K562 (cell line): ENCODE data around the gene PDE1C. TPM values are rescaled to one million over a fixed set of nuclear protein-coding genes. Genes with fewer than 3 reads are reported as not detected.

Experiments
- ATAC-seq: fragments of 200-7000 bp; cut with Tn5 transposase; 3 replicates; pipeline ENCODE4 v1.9.1; 2020; ENCODE audit warnings: moderate library complexity
- BruUV-seq: library from RNA; stranded (reverse); fragments of 400-500 nt; replicated peaks from 2 replicates; lab custom pipeline; 2021; lab: Mats Ljungman, UMichigan
- CTCF ChIA-PET: fragments of 300-600 bp; formaldehyde crosslinking; extraction: SDS; loops from one replicate; lab custom pipeline; 2021; ENCODE audit warnings: low intra/inter-chr PET ratio; lab: Yijun Ruan, JAX
- POLR2A ChIA-PET: fragments of 300-600, 350-650 bp; sonication (Branson Sonifier 250); formaldehyde crosslinking; extraction: SDS; loops from one replicate; lab custom pipeline; 2021; ENCODE audit warnings: antibody characterized with exemption, inconsistent platforms; lab: Yijun Ruan, JAX
- DNase-seq, 4 experiments: peaks; one replicate each; pipeline versions ENCODE4 v3.0.0 to v3.0.0-alpha.2; 2011 to 2018; ENCODE audit warnings: low spot score in 3 of 4, mixed read lengths in 3 of 4; ENCODE audit errors: extremely low read depth in 1 of 4
- FAIRE-seq: peaks from 2 replicates; lab custom pipeline; 2011; peaks lifted over from hg19 to GRCh38; lab: Jason Lieb, UNC
- H2AFZ ChIP-seq: 2 replicates; pipeline ENCODE4 v1.6.0; 2011; ENCODE audit warnings: low read depth, low read length, control low read depth, inconsistent platforms
- H3K27ac ChIP-seq: fragments of 200-600 bp; 3 replicates; pipeline ENCODE4 v1.8.0; 2011; ENCODE audit warnings: low read depth, mild to moderate bottlenecking, control low read depth, inconsistent platforms, low read length, moderate library complexity, mixed read lengths; ENCODE audit errors: extremely low read depth
- H3K27me3 ChIP-seq, 2 experiments: fragments of 300-600 bp in 1 of 2; 2 replicates in 1 of 2; 3 replicates in 1 of 2; pipeline versions ENCODE4 v1.6.0 to v1.8.0; 2011; ENCODE audit warnings: inconsistent platforms in 2 of 2, low read length in 2 of 2, mild to moderate bottlenecking in 1 of 2, mixed read lengths in 1 of 2, moderate library complexity in 1 of 2; ENCODE audit not compliant: control insufficient read depth in 2 of 2, insufficient read depth in 2 of 2
- H3K36me3 ChIP-seq: fragments of 300-600 bp; 3 replicates; pipeline ENCODE4 v1.8.0; 2011; ENCODE audit warnings: mild to moderate bottlenecking, low read length, inconsistent platforms; ENCODE audit not compliant: control insufficient read depth, insufficient read depth
- H3K4me1 ChIP-seq, 2 experiments: fragments of 200-600 bp in 1 of 2; replicated peaks in 1 of 2; 2 replicates in 1 of 2; 3 replicates in 1 of 2; pipeline versions ENCODE4 v1.5.1 to v1.8.0; 2011; ENCODE audit warnings: inconsistent platforms in 2 of 2, low read length in 2 of 2, mild to moderate bottlenecking in 1 of 2, mixed read lengths in 1 of 2, moderate library complexity in 1 of 2; ENCODE audit not compliant: control insufficient read depth in 2 of 2, insufficient read depth in 2 of 2
- H3K4me2 ChIP-seq: 2 replicates; pipeline ENCODE4 v1.6.1; 2011; ENCODE audit warnings: low read length, control low read depth, inconsistent platforms, mixed read lengths; ENCODE audit not compliant: insufficient read depth
- H3K4me3 ChIP-seq: fragments of 200-600 bp; sonication (generic), shearing (Covaris generic); 2 replicates; pipeline ENCODE4 v1.5.1; 2016; ENCODE audit warnings: control low read depth, inconsistent platforms
- H3K79me2 ChIP-seq: fragments of 200-600 bp; 3 replicates; pipeline ENCODE4 v1.8.0; 2011; ENCODE audit warnings: low read length, inconsistent platforms; ENCODE audit not compliant: control insufficient read depth, insufficient read depth
- H3K9ac ChIP-seq, 2 experiments: 2 replicates each; pipeline versions ENCODE4 v1.6.0 to v1.6.1; 2011; ENCODE audit warnings: low read depth in 2 of 2, low read length in 2 of 2, control low read depth in 1 of 2, inconsistent platforms in 1 of 2, mild to moderate bottlenecking in 1 of 2, mixed read lengths in 1 of 2; ENCODE audit not compliant: insufficient read depth in 1 of 2
- H3K9me1 ChIP-seq: one replicate; pipeline ENCODE4 v1.6.0; 2011; ENCODE audit warnings: inconsistent platforms, mild to moderate bottlenecking, low read length, moderate library complexity; ENCODE audit not compliant: control insufficient read depth, insufficient read depth
- H3K9me3 ChIP-seq: replicated peaks from 2 replicates; pipeline ENCODE4 v1.5.1; 2011; ENCODE audit warnings: low read depth, low read length, inconsistent platforms; ENCODE audit not compliant: control insufficient read depth, insufficient read depth
- H4K20me1 ChIP-seq: replicated peaks from 2 replicates; pipeline ENCODE4 v1.6.1; 2011; ENCODE audit warnings: low read length, inconsistent platforms, mixed read lengths; ENCODE audit not compliant: control insufficient read depth, insufficient read depth
- CREBBP ChIP-seq: IDR thresholded peaks from one replicate; pipeline ENCODE4 v1.6.1; 2012; ENCODE audit warnings: low read depth, mild to moderate bottlenecking, control low read depth, inconsistent platforms, low read length
- GTF2A2 ChIP-seq: IDR thresholded peaks from 2 replicates; pipeline ENCODE4 v1.6.1; 2016; ENCODE audit warnings: mild to moderate bottlenecking, missing genetic modification characterization, missing compliant biosample characterization
- IRF9 ChIP-seq: fragments of 450-650 bp; IDR thresholded peaks from 2 replicates; pipeline ENCODE4 v1.6.1; 2016; ENCODE audit warnings: missing biosample characterization, missing genetic modification characterization
- NFATC3 ChIP-seq: fragments of 450-650 bp; IDR thresholded peaks from 2 replicates; pipeline ENCODE4 v1.6.1; 2017; ENCODE audit warnings: mild to moderate bottlenecking
- PPARD ChIP-seq: fragments of 250-450 bp; sonication (Bioruptor Pico); IDR thresholded peaks from 2 replicates; pipeline ENCODE4 v1.8.0; 2022; ENCODE audit warnings: inconsistent platforms, mild to moderate bottlenecking, moderate library complexity
- SMARCB1 ChIP-seq: IDR thresholded peaks from 2 replicates; pipeline ENCODE4 v1.6.1; 2011; ENCODE audit warnings: improper control_type of control experiment, low read depth; ENCODE audit not compliant: insufficient read length
- SRSF9 ChIP-seq: fragments of 200-400 bp; formaldehyde crosslinking; IDR thresholded peaks from 2 replicates; pipeline ENCODE4 v1.6.1; 2017; ENCODE audit warnings: low read depth, low read length, borderline replicate concordance
- TBL1XR1 ChIP-seq, 2 experiments: IDR thresholded peaks; 2 replicates each; pipeline ENCODE4 v1.6.1; 2012; ENCODE audit warnings: improper control_type of control experiment in 2 of 2, low read length in 2 of 2, mild to moderate bottlenecking in 1 of 2
- TFE3 ChIP-seq: fragments of 450-650 bp; formaldehyde crosslinking; IDR thresholded peaks from 2 replicates; pipeline ENCODE4 v1.4.0; 2020; ENCODE audit warnings: mild to moderate bottlenecking, mixed read lengths
- ZBED1 ChIP-seq: IDR thresholded peaks from 2 replicates; pipeline ENCODE4 v1.6.1; 2014
- ZNF347 ChIP-seq: fragments of 450-650 bp; formaldehyde crosslinking; IDR thresholded peaks from 2 replicates; pipeline ENCODE4 v1.4.0; 2020; ENCODE audit warnings: low read depth, mild to moderate bottlenecking, moderate library complexity
- WGBS: fragments of 100-300 bp; shearing (Covaris generic); methylation state at CpG from one replicate; pipeline ENCODE4 v1.1.6; 2016; ENCODE audit warnings: low coverage, mixed read lengths; ENCODE audit not compliant: insufficient coverage; ENCODE audit errors: missing lambda C conversion rate; 5-methylcytosine and 5-hydroxymethylcytosine counted together
- in situ Hi-C: fragments of 300-500 bp; cut with MboI; formaldehyde crosslinking; loops from 4 replicates; pipeline ENCODE4 v1.15.0; 2018; ENCODE audit warnings: inconsistent platforms, mixed read lengths
- intact Hi-C: fragments of 100-400 bp; cut with micrococcal nuclease; formaldehyde crosslinking; loops from 2 replicates; pipeline ENCODE4 v1.14.2; 2022
- polyA plus RNA-seq, 8 experiments: library from polyadenylated mRNA; depleted of rRNA in 4 of 8; stranded (reverse) in 5 of 8; unstranded in 3 of 8; fragments of >200 nt; fragmentation: Nextera tagmentation in 2 of 8; fragmentation: Illumina TruSeq in 1 of 8; extraction: Ambion mirVana in 2 of 8; extraction: Trizol in 1 of 8; gene quantifications; 2 replicates each; pipeline versions ENCODE4 v1.2.1 to v1.2.3, GENCODE V29; 2011 to 2014; ENCODE audit warnings: inconsistent platforms in 1 of 8, missing spikeins in 1 of 8
- total RNA-seq, 7 experiments: library from RNA; depleted of rRNA in 6 of 7; stranded (reverse); fragments of >200 nt in 6 of 7; fragmentation: Illumina TruSeq in 2 of 7; extraction: Trizol in 2 of 7; gene quantifications; 2 replicates each; pipeline versions ENCODE4 v1.2.1 to v1.2.3, GENCODE V29; 2011 to 2021; ENCODE audit warnings: low replicate concordance in 1 of 7
- TF ChIP-seq, protein P1 (sequence below): fragments of 450-650 bp; IDR thresholded peaks from 2 replicates; pipeline ENCODE4 v1.6.1; 2016
- TF ChIP-seq, protein P2 (sequence below): sonication (generic); formaldehyde crosslinking; IDR thresholded peaks from 2 replicates; pipeline ENCODE4 v1.8.0; 2023; ENCODE audit warnings: missing genetic modification reagents, mild to moderate bottlenecking, borderline replicate concordance

Gene PDE1C
- total and polyA plus RNA-seq, 9 of the 15 experiments (the other 6 are each of a cell fraction or from before 2014, with no cell fraction given), result under 0.01 to 0.01 TPM; not detected in 7

DNA sequence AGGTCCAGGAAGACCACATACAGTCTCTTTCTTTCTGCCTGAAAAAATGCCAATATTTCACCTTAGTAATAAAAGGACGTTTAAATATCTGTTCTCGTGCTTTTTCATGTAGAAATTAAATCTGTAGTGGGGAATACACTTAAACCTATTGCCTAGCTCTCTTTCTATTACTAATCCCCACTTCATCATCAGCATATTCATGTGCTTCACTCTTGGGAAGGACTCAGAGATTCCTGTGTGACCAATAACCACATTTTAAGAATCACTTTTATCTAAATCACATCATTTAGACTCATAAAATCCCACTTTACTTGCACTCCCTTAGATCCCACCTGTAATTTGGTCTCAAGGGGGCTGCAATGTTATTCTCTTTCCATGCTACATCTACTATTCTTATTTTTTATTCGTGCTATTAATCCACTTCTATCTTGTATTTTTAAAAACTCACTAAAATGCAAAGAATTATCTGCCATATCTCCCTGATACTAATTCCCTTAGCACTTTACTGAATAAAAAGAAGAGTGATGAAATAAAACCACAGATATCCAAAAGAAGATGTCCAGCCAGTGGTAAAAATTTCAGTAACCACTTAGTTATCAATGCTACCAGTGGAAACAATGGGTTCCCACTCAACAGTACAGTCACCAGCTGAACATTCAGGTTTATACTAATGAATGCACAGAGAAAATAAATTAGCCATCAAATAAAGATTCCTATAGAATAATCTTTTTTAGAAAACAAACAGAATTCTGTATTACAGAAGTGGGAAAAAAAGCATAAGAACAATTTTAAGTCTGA, 281.1 kb downstream of the PDE1C start:
- H3K9ac ChIP-seq, result no peak overlapping the region
- ATAC-seq (no peak), FAIRE-seq (no peak), DNase-seq (no peak)
- no peaks in the 10 kb centered on the region for H3K9me3 ChIP-seq
- no TSS peak for BruUV-seq
- no peak overlapping the region for H3K4me2 ChIP-seq
- POLR2A ChIA-PET, result no interaction called here
- no peak overlapping the region for H3K27ac ChIP-seq
- CTCF ChIA-PET, result no interaction called here
- H3K9me1 ChIP-seq, result no peaks in the 10 kb centered on the region
- intact Hi-C loops, result no loop called here
- no peaks in the 10 kb centered on the region for H4K20me1 ChIP-seq
- no peak overlapping the region for H3K4me3 ChIP-seq
- no peaks in the 10 kb centered on the region for H3K4me1 ChIP-seq
- no peaks in the 10 kb centered on the region for H3K36me3 ChIP-seq
- WGBS, result 0% methylated on average over 3 of the region's 3 CpGs
- H3K27me3 ChIP-seq, result no peaks in the 10 kb centered on the region
- in situ Hi-C loops, result no loop called here
- no peaks in the 10 kb centered on the region for H3K79me2 ChIP-seq
- no peak overlapping the region for H2AFZ ChIP-seq
- TF ChIP-seq CREBBP (no peak), TFE3 (no peak), IRF9 (tag) (no peak), ZBED1 (no peak), GTF2A2 (tag) (no peak), SMARCB1 (no peak), TBL1XR1 (IDR thresholded peaks at IDR 0.05; ENCODE audit: low read length in 2 of 2) (no peak), SRSF9 (no peak), NFATC3 (no peak), ZNF347 (no peak), PPARD (CRISPR knock-in tag) (no peak)
- TF ChIP-seq, protein P1, sequence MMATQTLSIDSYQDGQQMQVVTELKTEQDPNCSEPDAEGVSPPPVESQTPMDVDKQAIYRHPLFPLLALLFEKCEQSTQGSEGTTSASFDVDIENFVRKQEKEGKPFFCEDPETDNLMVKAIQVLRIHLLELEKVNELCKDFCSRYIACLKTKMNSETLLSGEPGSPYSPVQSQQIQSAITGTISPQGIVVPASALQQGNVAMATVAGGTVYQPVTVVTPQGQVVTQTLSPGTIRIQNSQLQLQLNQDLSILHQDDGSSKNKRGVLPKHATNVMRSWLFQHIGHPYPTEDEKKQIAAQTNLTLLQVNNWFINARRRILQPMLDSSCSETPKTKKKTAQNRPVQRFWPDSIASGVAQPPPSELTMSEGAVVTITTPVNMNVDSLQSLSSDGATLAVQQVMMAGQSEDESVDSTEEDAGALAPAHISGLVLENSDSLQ, result no peak
- TF ChIP-seq, protein P2, sequence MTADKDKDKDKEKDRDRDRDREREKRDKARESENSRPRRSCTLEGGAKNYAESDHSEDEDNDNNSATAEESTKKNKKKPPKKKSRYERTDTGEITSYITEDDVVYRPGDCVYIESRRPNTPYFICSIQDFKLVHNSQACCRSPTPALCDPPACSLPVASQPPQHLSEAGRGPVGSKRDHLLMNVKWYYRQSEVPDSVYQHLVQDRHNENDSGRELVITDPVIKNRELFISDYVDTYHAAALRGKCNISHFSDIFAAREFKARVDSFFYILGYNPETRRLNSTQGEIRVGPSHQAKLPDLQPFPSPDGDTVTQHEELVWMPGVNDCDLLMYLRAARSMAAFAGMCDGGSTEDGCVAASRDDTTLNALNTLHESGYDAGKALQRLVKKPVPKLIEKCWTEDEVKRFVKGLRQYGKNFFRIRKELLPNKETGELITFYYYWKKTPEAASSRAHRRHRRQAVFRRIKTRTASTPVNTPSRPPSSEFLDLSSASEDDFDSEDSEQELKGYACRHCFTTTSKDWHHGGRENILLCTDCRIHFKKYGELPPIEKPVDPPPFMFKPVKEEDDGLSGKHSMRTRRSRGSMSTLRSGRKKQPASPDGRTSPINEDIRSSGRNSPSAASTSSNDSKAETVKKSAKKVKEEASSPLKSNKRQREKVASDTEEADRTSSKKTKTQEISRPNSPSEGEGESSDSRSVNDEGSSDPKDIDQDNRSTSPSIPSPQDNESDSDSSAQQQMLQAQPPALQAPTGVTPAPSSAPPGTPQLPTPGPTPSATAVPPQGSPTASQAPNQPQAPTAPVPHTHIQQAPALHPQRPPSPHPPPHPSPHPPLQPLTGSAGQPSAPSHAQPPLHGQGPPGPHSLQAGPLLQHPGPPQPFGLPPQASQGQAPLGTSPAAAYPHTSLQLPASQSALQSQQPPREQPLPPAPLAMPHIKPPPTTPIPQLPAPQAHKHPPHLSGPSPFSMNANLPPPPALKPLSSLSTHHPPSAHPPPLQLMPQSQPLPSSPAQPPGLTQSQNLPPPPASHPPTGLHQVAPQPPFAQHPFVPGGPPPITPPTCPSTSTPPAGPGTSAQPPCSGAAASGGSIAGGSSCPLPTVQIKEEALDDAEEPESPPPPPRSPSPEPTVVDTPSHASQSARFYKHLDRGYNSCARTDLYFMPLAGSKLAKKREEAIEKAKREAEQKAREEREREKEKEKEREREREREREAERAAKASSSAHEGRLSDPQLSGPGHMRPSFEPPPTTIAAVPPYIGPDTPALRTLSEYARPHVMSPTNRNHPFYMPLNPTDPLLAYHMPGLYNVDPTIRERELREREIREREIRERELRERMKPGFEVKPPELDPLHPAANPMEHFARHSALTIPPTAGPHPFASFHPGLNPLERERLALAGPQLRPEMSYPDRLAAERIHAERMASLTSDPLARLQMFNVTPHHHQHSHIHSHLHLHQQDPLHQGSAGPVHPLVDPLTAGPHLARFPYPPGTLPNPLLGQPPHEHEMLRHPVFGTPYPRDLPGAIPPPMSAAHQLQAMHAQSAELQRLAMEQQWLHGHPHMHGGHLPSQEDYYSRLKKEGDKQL (CRISPR knock-in tag), result no peak
